Left lung (tissue), 10 donors: ENCODE results near the gene CACNA1D. TPM values are rescaled to one million over a fixed set of nuclear protein-coding genes. Genes with fewer than 3 reads are reported as not detected.

ENCODE experiments used
- ATAC-seq: fragments of 200-7000 bp; cut with Tn5 transposase; one replicate; pipeline ENCODE4 v1.9.1; 2020; ENCODE audit warnings: moderate library complexity
- DNase-seq, 4 donors: peaks; one replicate each; pipeline ENCODE4 v3.0.0-alpha.2; 2013 to 2020
- H3K27ac ChIP-seq, 2 donors: fragments of 200-600 bp; sonication (generic) in 1 of 2; one replicate each; pipeline versions ENCODE4 v1.5.0 to v1.8.0; 2020 to 2021
- H3K27me3 ChIP-seq, 2 donors: fragments of 200-600 bp; sonication (generic) in 1 of 2; one replicate each; pipeline versions ENCODE4 v1.5.0 to v1.8.0; 2020 to 2021
- H3K36me3 ChIP-seq, 2 donors: fragments of 200-600 bp; sonication (generic) in 1 of 2; one replicate each; pipeline versions ENCODE4 v1.5.0 to v1.8.0; 2020 to 2021
- H3K4me1 ChIP-seq, 2 donors: fragments of 200-600 bp; one replicate each; pipeline ENCODE4 v1.8.0; 2021
- H3K4me3 ChIP-seq, 2 donors: fragments of 200-600 bp; sonication (generic) in 1 of 2; one replicate each; pipeline versions ENCODE4 v1.5.0 to v1.8.0; 2020 to 2021; ENCODE audit warnings: mild to moderate bottlenecking in 1 of 2
- H3K9me3 ChIP-seq, 2 donors: fragments of 200-600 bp; sonication (generic) in 1 of 2; one replicate each; pipeline versions ENCODE4 v1.5.0 to v1.8.0; 2020 to 2021
- CTCF ChIP-seq, 2 donors: fragments of 200-600 bp; sonication (generic) in 1 of 2; IDR thresholded peaks; one replicate each; pipeline versions ENCODE4 v1.5.0 to v1.8.0; 2021; ENCODE audit warnings: antibody characterized with exemption in 2 of 2
- intact Hi-C, 2 donors: fragments of 100-400 bp; cut with DNase I; formaldehyde crosslinking; loops; one replicate each; pipeline versions ENCODE4 v1.11.2 to v1.14.2; 2022
- polyA plus RNA-seq, 6 donors: library from polyadenylated mRNA; unstranded; fragments of 120-200 nt; gene quantifications; one replicate each; pipeline ENCODE4 v1.2.1, GENCODE V29; 2013; ENCODE audit not compliant: insufficient read length in 6 of 6
- total RNA-seq, 2 donors: library from RNA; stranded (reverse); fragmentation: NEBNext Ultra II Directional; extraction: Animal tissue kit (Norgen Biotek cat#: 25700); gene quantifications; one replicate each; pipeline ENCODE4 v1.2.1, GENCODE V29; 2021
- donor health status: DM: no; HTN: yes; CAD: no.
- donor health status: DM: no; HTN: no; CAD: no.

The CACNA1D gene
- total and polyA plus RNA-seq, 8 donors, result 32.6 to 78.2 (median 56.2) TPM

GRCh38 chr3:53525765-53526703, 31.6 kb downstream of the CACNA1D start:
- ATAC-seq (no peak), DNase-seq (no peak)
- TF ChIP-seq CTCF (IDR thresholded peaks at IDR 0.05), result no peak
- H3K4me1 ChIP-seq, result no peaks in the 10 kb centered on the region
- peaks cover 0 to 17% of the 10 kb centered on the region in 2 donors for H3K27me3 ChIP-seq
- no peaks in the 10 kb centered on the region for H3K36me3 ChIP-seq
- H3K9me3 ChIP-seq, result no peaks in the 10 kb centered on the region
- no peak overlapping the region for H3K4me3 ChIP-seq
- peak overlapping the region in 1 of 2 donors; percentile 41 for H3K27ac ChIP-seq
- intact Hi-C loops, result no loop called here

- no peak for TF ChIP-seq CTCF (IDR thresholded peaks at IDR 0.05)
- Histone ChIP-seq H3K27ac (no peak overlapping the region), H3K4me1 (no peaks in the 10 kb centered on the region), H3K27me3 (peaks cover 0 to 17% of the 10 kb centered on the region in 2 donors), H3K9me3 (no peaks in the 10 kb centered on the region), H3K36me3 (no peaks in the 10 kb centered on the region), H3K4me3 (no peak overlapping the region)
- no peak for DNase-seq
- ATAC-seq, result no peak
- intact Hi-C loops, result no loop called here
Measured at GRCh38 chr3:53526704-53527055, 32.3 kb downstream of the CACNA1D start.

GRCh38 chr3:53530205-53530604, 35.8 kb downstream of the CACNA1D start:
- no peak for TF ChIP-seq CTCF (IDR thresholded peaks at IDR 0.05)
- Histone ChIP-seq H3K36me3 (no peaks in the 10 kb centered on the region), H3K4me1 (peaks cover 0 to 2% of the 10 kb centered on the region in 2 donors), H3K27me3 (peaks cover 0 to 17% of the 10 kb centered on the region in 2 donors), H3K27ac (no peak overlapping the region), H3K4me3 (no peak overlapping the region), H3K9me3 (no peaks in the 10 kb centered on the region)
- DNase-seq (no peak), ATAC-seq (no peak)
- intact Hi-C loops, result no loop called here

GRCh38 chr3:53531749-53532148, 37.3 kb downstream of the CACNA1D start:
- DNase-seq, result no peak
- H3K27ac ChIP-seq, result no peak overlapping the region
- no peak overlapping the region for H3K4me3 ChIP-seq
- H3K27me3 ChIP-seq, result peaks cover 0 to 17% of the 10 kb centered on the region in 2 donors
- ATAC-seq, result peak; percentile 69
- no peaks in the 10 kb centered on the region for H3K9me3 ChIP-seq
- no peak for TF ChIP-seq CTCF (IDR thresholded peaks at IDR 0.05)
- peaks cover 0 to 5% of the 10 kb centered on the region in 2 donors for H3K4me1 ChIP-seq
- H3K36me3 ChIP-seq, result no peaks in the 10 kb centered on the region
- intact Hi-C loops, result no loop called here

GRCh38 chr3:53533472-53533871, 39.1 kb downstream of the CACNA1D start:
- H3K27me3 ChIP-seq, result peaks cover 0 to 17% of the 10 kb centered on the region in 2 donors
- no peak for TF ChIP-seq CTCF (IDR thresholded peaks at IDR 0.05)
- intact Hi-C loops, result no loop called here
- H3K4me3 ChIP-seq, result no peak overlapping the region
- H3K9me3 ChIP-seq, result no peaks in the 10 kb centered on the region
- ATAC-seq, result no peak
- H3K36me3 ChIP-seq, result no peaks in the 10 kb centered on the region
- no peak overlapping the region for H3K27ac ChIP-seq
- no peak for DNase-seq
- peaks cover 0 to 5% of the 10 kb centered on the region in 2 donors for H3K4me1 ChIP-seq
